ENCODE data around the gene SLC18B1.

Gene SLC18B1

GRCh38 chr6:132768051-132768517, 30.4 kb downstream of the SLC18B1 start:
- no peaks in the 10 kb centered on the region for H3K9me3 Mint-ChIP-seq
- no peaks in the 10 kb centered on the region for H3K27me3 Mint-ChIP-seq (ENCODE audit: low read depth)
- TF ChIP-seq CTCF (IDR thresholded peaks at IDR 0.05; ENCODE audit: unreplicated experiment in 3 of 3): peak; percentile 21 to 48 (median 33)
- H3K36me3 Mint-ChIP-seq (ENCODE audit: low read depth): peaks cover 23% of the 10 kb centered on the region
- H3K4me3 Mint-ChIP-seq: no peak overlapping the region
- H3K27ac Mint-ChIP-seq: no peak overlapping the region
- peaks cover 22% of the 10 kb centered on the region for H3K4me1 Mint-ChIP-seq

- Mint-ChIP-seq H3K27me3 (ENCODE audit: low read depth) (no peaks in the 10 kb centered on the region), H3K4me3 (no peak overlapping the region), H3K27ac (no peak overlapping the region), H3K4me1 (peaks cover 22% of the 10 kb centered on the region), H3K36me3 (ENCODE audit: low read depth) (peaks cover 10% of the 10 kb centered on the region), H3K9me3 (no peaks in the 10 kb centered on the region)
- TF ChIP-seq CTCF (IDR thresholded peaks at IDR 0.05; ENCODE audit: unreplicated experiment in 3 of 3): no peak
Measured at GRCh38 chr6:132765560-132765959, 32.9 kb downstream of the SLC18B1 start.

- no peak for TF ChIP-seq CTCF (IDR thresholded peaks at IDR 0.05; ENCODE audit: unreplicated experiment in 3 of 3)
- peaks cover 1% of the 10 kb centered on the region for H3K36me3 Mint-ChIP-seq (ENCODE audit: low read depth)
- peak overlapping the region; percentile 61 to 78 (median 76) for H3K27ac Mint-ChIP-seq
- H3K9me3 Mint-ChIP-seq: no peaks in the 10 kb centered on the region
- peaks cover 22% of the 10 kb centered on the region for H3K4me1 Mint-ChIP-seq
- H3K4me3 Mint-ChIP-seq: peak overlapping the region in 1 of 3 experiments; percentile 1
- no peaks in the 10 kb centered on the region for H3K27me3 Mint-ChIP-seq (ENCODE audit: low read depth)
Measured at GRCh38 chr6:132764370-132764769, 34.1 kb downstream of the SLC18B1 start.

GRCh38 chr6:132763269-132763668, 35.2 kb downstream of the SLC18B1 start:
- Mint-ChIP-seq H3K9me3 (no peaks in the 10 kb centered on the region), H3K4me3 (no peak overlapping the region), H3K4me1 (peaks cover 17% of the 10 kb centered on the region), H3K27ac (peak overlapping the region; percentile 69 to 78 (median 76)), H3K27me3 (ENCODE audit: low read depth) (no peaks in the 10 kb centered on the region), H3K36me3 (ENCODE audit: low read depth) (no peaks in the 10 kb centered on the region)
- no peak for TF ChIP-seq CTCF (IDR thresholded peaks at IDR 0.05; ENCODE audit: unreplicated experiment in 3 of 3)

GRCh38 chr6:132760256-132760655, 38.2 kb downstream of the SLC18B1 start:
- H3K4me1 Mint-ChIP-seq: peaks cover 11% of the 10 kb centered on the region
- no peak overlapping the region for H3K4me3 Mint-ChIP-seq
- H3K36me3 Mint-ChIP-seq (ENCODE audit: low read depth): no peaks in the 10 kb centered on the region
- no peak overlapping the region for H3K27ac Mint-ChIP-seq
- no peak for TF ChIP-seq CTCF (IDR thresholded peaks at IDR 0.05; ENCODE audit: unreplicated experiment in 3 of 3)
- no peaks in the 10 kb centered on the region for H3K27me3 Mint-ChIP-seq (ENCODE audit: low read depth)
- no peaks in the 10 kb centered on the region for H3K9me3 Mint-ChIP-seq

GRCh38 chr6:132758689-132759088, 39.7 kb downstream of the SLC18B1 start:
- Mint-ChIP-seq H3K36me3 (ENCODE audit: low read depth) (no peaks in the 10 kb centered on the region), H3K27ac (no peak overlapping the region), H3K9me3 (no peaks in the 10 kb centered on the region), H3K27me3 (ENCODE audit: low read depth) (no peaks in the 10 kb centered on the region), H3K4me1 (no peaks in the 10 kb centered on the region), H3K4me3 (no peak overlapping the region)
- no peak for TF ChIP-seq CTCF (IDR thresholded peaks at IDR 0.05; ENCODE audit: unreplicated experiment in 3 of 3)
